Measurements from ENCODE around the gene ANKRD13D.

Gene ANKRD13D

GRCh38 chr11:67332081-67332691, 43.1 kb downstream of the ANKRD13D start:
- DNase-seq, result no peak

- no peak for DNase-seq
Measured at GRCh38 chr11:67337257-67337656, 48.2 kb downstream of the ANKRD13D start.

- DNase-seq, result no peak
Measured at GRCh38 chr11:67344264-67344663, 55.2 kb downstream of the ANKRD13D start.

- DNase-seq, result no peak
Measured at GRCh38 chr11:67345247-67345919, 56.3 kb downstream of the ANKRD13D start.

- no peak for DNase-seq
Measured at GRCh38 chr11:67345920-67346819, 57.1 kb downstream of the ANKRD13D start.

- DNase-seq, result no peak
Measured at GRCh38 chr11:67347964-67348749, 59.1 kb downstream of the ANKRD13D start.

GRCh38 chr11:67349036-67349435, 59.9 kb downstream of the ANKRD13D start:
- DNase-seq, result no peak

GRCh38 chr11:67349457-67349856, 60.4 kb downstream of the ANKRD13D start:
- no peak for DNase-seq

GRCh38 chr11:67349928-67350465, 60.9 kb downstream of the ANKRD13D start:
- DNase-seq, result no peak

- DNase-seq, result peak in 1 of 2 experiments; percentile 15
Measured at GRCh38 chr11:67351275-67352005, 62.3 kb downstream of the ANKRD13D start.
